Measurements from ENCODE around the gene TCP11.

- TF ChIP-seq, protein P1, sequence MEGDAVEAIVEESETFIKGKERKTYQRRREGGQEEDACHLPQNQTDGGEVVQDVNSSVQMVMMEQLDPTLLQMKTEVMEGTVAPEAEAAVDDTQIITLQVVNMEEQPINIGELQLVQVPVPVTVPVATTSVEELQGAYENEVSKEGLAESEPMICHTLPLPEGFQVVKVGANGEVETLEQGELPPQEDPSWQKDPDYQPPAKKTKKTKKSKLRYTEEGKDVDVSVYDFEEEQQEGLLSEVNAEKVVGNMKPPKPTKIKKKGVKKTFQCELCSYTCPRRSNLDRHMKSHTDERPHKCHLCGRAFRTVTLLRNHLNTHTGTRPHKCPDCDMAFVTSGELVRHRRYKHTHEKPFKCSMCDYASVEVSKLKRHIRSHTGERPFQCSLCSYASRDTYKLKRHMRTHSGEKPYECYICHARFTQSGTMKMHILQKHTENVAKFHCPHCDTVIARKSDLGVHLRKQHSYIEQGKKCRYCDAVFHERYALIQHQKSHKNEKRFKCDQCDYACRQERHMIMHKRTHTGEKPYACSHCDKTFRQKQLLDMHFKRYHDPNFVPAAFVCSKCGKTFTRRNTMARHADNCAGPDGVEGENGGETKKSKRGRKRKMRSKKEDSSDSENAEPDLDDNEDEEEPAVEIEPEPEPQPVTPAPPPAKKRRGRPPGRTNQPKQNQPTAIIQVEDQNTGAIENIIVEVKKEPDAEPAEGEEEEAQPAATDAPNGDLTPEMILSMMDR (IDR thresholded peaks at IDR 0.05), result no peak
- TF ChIP-seq POLR2A (IDR thresholded peaks at IDR 0.05), result no peak
Observed at GRCh38 chr6:35139470-35139869, 1.7 kb downstream of the TCP11 start.

All from right lobe of liver (tissue), 4 donors.